Erythroblast (primary cell): ENCODE measurements around the gene DDA1.

ENCODE experiments used
- GATA1 ChIP-seq: IDR thresholded peaks from 2 replicates; pipeline ENCODE4 v1.6.1; 2011; ENCODE audit warnings: low read depth, mild to moderate bottlenecking, control low read depth, low read length, moderate library complexity
- POLR2A ChIP-seq: IDR thresholded peaks from 2 replicates; pipeline ENCODE4 v1.6.1; 2011; ENCODE audit warnings: mild to moderate bottlenecking, low read length

- TF ChIP-seq POLR2A (no peak), GATA1 (no peak)
Observed at GRCh38 chr19:17322854-17323253, 13.5 kb downstream of the DDA1 start.
